T-helper 2 cell (primary cell): ENCODE measurements around the gene EIF4A3.
A peak's percentile ranks its signal among the peaks of the same experiment; 100 is the strongest.

Source experiments
- DNase-seq, 5 experiments: peaks; one replicate each; pipeline versions ENCODE4 v3.0.0 to v3.0.0-alpha.2; 2012 to 2022

Gene EIF4A3

DNA sequence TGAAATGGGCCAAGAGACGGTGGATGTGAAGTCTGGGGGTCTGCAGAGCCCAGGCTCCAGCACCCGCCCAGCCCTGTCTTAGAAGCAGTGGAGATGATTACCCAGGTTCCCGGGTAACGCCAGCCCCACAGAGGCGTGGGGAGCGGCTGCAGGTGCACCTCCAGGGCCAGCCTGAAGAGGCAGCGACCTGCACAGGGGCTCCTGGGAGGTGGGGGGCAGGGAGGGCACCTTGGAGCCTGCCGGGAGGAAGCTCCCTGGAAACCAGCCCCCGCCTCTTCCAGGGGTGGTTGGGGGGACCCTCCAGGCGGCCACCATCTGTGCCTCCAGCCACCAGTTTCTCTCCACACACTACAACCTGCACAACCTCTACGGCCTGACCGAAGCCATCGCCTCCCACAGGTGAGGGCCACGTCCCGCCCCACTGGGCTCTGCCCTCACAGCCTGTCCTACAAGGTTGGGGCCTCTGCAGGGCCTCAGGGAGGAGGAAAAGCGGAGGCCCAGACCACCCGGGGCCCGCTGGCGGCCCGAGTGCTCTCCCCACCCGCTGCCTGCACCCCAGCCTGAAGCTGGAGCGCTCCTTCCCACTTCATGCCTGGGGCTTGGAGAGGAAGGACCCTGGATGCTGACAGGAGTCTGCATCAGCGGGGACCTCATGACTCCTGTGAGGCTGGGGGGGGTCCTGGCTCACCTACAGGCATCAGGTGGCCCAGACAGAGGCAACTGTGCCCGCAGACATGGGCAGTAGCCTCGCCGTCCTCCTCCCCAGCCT lies 35.0 kb downstream of the EIF4A3 start:
- DNase-seq: no peak

DNA sequence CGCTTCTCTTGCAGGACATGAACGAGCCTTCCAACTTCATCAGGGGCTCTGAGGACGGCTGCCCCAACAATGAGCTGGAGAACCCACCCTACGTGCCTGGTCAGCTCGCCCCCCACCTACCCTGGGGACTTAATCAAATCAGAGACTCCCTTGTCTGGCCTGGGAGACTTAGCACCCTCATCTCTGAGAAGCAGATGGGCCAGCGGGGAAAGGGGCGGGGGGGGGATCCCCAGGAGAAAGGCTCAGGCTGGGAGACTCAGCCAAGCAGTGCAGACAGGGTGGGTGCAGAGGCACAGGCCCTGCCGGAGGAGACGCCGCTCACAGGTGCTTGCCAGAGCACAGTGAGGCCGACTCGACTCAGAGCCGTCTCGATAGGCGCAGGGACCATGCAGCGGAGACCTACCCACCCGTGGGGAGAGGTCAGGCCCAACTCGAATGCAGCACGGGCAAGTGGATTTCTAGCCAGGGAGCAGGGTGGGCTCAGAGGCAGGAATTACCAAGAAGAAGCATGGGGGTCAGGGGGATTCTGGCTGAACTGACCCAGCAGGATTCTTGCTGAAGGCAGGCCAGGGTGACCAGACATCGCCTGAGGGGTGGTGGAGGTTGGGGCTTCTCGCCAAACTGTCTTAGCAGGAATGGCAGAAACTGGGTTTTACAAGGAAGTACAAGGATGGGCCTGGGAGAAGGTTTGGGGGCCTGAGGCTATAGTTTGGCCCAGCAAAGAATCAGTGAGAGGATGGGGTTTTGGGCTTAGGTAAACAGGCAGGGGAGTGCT lies 35.8 kb downstream of the EIF4A3 start:
- no peak for DNase-seq

DNA sequence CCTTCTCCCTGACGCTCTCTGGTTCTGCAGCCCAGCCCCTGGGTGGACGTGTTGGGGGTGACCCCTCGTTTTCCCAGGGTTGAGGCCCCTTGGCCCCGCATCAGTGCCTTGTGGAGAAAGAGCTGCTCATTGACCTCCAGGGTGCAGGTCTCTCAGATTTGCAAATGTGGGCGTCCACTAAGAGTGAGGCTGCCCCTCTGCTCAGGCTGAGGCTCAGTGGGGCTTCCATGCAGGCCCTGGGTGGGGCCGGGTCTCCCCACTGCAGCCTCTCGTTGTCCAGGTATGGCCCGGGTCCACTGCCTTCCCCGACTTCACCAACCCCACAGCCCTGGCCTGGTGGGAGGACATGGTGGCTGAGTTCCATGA lies 36.5 kb downstream of the EIF4A3 start:
- DNase-seq: no peak

DNA sequence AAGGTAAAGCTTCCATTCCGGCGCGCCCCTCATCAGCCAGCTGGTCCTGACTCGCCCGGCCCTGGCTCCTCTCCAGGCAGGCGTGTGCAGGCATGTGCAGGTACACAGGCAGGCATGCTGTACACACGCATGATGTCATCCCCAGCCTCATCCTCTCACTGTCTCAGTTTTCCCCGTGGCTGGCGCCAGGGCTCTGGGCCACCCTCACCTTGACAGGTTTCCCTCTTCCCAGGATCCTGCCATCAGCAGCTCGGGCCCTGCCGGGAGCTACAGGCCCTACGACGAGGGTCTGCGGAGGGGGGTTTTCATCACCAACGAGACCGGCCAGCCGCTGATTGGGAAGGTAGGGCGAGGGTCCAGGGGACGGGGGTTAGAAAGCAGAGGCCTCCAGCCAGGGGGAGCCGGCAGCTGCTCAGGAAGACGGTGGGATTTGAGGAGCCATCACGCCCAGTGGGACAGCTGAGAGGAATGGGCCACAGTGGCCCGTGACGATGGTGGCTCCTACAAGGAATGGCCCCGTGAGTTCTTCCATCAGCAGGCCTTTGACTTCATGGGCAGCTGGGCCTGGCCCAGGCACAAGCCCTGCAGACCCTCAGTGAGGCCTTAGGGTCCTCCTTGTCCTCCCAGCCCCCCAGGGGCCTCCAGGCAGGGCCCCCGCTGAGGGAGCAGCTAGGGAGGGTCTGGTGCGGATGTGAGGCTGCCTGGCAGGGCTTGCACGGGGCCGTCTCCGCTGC lies 37.0 kb downstream of the EIF4A3 start:
- no peak for DNase-seq

DNA sequence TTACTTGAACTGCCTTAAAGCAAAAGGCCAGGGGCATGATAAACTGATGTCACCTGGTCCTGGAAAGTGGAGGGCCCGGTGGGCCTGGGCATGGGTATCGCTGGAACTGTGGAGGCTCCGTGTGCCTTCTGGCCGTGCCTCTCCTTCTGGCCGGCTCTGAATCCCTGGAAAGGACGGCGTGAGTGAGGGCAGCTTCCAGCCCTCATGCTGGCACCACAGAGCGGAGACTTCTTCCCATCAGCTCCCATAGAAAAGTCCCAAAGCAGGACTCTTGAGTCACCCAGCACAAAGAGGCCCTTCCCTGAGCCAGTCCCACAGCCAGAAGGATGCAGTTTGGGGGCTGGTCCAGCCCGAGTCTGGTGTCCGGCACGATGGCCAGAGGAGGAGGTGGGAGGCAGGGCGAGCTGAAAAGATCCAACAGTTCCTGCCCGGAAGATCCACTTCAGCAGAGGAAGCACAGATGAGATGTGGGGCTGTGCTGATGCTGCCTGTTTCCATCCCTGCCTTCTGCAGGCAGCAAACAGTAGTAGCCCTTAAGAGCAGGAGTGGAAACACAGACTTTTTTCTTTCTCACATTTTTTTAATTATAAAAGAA lies 37.8 kb downstream of the EIF4A3 start:
- DNase-seq: no peak

DNA sequence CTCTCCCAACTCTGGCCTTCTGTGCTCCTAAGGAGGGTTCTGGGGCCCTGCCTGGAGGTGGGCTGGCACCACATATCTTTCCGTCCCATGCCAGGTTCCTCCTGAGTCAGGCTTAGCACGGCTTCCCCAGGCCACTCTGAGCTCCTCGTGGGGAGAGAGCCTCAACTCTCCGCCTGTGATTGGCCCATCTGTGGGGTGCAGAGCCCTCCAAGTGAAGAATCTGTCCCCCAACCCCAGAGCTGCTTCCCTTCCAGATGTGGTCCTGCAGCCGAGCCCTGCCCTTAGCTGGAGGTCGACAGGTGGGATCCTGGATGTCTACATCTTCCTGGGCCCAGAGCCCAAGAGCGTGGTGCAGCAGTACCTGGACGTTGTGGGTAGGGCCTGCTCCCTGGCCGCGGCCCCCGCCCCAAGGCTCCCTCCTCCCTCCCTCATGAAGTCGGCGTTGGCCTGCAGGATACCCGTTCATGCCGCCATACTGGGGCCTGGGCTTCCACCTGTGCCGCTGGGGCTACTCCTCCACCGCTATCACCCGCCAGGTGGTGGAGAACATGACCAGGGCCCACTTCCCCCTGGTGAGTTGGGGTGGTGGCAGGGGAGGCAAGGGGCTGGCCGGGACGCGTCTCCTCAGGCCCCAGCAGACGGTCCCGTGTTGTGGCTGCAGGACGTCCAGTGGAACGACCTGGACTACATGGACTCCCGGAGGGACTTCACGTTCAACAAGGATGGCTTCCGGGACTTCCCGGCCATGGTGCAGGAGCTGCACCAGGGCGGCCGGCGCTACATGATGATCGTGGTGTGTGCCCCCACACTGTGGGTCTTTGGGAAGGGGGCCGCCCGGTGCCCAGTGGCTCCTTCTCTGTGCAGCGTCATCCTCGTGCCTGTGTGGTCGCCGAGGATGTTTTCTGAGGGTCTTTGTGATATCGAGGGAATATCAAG lies 38.6 kb downstream of the EIF4A3 start:
- DNase-seq: no peak

DNA sequence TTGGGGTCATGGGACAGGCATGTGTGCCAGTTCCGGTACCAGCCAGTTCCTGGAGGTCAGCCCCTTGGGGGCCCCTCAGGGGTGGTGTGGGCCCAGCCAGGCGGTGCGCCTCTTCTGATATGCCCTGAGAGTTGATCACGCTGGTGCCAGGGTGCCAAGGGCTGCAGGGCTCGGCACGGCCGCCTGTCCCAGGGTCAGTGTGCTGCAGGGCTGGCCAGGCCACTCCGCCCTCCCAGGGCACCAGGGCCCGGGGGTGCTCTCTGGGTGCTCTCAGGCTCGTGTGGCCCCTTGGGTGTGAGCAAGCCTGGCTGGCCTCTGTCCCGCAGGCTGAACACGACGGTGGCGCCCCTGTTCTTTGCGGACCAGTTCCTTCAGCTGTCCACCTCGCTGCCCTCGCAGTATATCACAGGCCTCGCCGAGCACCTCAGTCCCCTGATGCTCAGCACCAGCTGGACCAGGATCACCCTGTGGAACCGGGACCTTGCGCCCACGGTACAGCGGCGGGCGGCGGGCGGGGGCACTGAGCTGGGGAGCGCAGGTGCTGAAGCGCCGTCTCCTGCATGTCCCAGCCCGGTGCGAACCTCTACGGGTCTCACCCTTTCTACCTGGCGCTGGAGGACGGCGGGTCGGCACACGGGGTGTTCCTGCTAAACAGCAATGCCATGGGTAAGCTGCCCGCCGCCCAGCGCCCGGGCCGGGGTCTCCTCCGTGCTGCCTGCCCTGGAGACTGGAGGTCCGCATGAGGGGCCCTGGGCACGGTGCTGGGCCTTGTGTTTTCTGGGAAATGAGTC lies 39.5 kb downstream of the EIF4A3 start:
- DNase-seq: no peak

DNA sequence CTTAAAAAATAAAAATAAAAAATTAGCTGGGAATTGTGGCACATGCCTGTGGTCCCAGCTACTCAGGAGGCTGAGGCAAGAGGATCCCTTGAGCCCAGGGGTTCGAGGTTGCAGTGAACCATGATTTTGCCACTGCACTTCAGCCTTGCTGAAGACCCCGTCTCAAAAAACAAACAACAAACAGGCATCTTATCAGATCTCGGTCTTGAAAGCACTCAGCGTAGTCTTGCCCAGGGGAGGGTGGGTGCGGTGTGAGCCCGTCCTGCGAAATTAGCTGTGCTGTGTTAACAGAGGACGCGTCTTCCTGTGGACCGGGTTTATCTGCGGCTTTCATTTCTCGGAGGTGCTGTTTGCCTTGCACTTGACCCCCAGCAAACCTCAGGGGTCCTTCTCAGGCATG lies 40.2 kb downstream of the EIF4A3 start:
- no peak for DNase-seq

DNA sequence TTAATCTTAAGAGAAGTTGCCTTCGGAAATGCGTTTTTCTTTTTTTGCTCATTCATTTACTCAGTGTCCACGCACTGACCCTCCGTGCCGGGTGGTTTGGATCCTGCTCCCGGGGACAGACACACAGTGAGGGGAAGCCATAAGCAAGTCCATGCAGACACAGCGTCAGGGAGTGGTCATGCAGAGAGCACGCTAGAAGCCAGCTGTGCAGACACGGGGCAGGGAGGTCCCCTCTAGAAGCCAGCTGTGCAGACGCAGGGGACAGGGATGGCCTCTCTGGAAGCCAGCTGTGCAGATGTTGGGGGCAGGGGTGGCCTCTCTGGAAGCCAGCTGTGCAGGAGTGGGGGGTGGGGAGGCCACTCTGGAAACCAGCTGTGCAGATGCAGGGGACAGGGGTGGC lies 40.8 kb downstream of the EIF4A3 start:
- no peak for DNase-seq

DNA sequence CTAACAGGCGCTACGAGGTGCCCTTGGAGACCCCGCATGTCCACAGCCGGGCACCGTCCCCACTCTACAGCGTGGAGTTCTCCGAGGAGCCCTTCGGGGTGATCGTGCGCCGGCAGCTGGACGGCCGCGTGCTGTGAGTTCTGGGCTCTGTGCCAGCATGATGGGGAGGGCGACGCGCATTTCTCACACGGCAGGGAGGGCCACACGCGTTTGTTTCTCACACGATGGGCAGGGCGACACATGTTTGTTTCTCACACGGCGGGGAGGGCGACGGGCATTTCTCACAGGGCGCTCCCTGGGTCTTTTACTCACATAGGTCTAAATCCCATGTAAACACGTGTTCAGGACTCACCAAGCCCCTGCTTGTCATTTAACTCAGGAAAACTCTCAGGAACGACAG lies 41.2 kb downstream of the EIF4A3 start:
- DNase-seq: no peak

DNA sequence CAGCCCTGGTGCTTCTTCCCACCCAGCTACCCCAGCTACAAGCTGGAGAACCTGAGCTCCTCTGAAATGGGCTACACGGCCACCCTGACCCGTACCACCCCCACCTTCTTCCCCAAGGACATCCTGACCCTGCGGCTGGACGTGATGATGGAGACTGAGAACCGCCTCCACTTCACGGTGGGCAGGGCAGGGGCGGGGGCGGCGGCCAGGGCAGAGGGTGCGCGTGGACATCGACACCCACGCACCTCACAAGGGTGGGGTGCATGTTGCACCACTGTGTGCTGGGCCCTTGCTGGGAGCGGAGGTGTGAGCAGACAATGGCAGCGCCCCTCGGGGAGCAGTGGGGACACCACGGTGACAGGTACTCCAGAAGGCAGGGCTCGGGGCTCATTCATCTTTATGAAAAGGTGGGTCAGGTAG lies 42.0 kb downstream of the EIF4A3 start:
- no peak for DNase-seq

DNA sequence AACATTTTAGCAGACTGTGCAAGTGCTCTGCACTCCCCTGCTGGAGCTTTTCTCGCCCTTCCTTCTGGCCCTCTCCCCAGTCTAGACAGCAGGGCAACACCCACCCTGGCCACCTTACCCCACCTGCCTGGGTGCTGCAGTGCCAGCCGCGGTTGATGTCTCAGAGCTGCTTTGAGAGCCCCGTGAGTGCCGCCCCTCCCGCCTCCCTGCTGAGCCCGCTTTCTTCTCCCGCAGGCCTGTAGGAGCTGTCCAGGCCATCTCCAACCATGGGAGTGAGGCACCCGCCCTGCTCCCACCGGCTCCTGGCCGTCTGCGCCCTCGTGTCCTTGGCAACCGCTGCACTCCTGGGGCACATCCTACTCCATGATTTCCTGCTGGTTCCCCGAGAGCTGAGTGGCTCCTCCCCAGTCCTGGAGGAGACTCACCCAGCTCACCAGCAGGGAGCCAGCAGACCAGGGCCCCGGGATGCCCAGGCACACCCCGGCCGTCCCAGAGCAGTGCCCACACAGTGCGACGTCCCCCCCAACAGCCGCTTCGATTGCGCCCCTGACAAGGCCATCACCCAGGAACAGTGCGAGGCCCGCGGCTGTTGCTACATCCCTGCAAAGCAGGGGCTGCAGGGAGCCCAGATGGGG lies 42.5 kb downstream of the EIF4A3 start:
- DNase-seq: no peak

DNA sequence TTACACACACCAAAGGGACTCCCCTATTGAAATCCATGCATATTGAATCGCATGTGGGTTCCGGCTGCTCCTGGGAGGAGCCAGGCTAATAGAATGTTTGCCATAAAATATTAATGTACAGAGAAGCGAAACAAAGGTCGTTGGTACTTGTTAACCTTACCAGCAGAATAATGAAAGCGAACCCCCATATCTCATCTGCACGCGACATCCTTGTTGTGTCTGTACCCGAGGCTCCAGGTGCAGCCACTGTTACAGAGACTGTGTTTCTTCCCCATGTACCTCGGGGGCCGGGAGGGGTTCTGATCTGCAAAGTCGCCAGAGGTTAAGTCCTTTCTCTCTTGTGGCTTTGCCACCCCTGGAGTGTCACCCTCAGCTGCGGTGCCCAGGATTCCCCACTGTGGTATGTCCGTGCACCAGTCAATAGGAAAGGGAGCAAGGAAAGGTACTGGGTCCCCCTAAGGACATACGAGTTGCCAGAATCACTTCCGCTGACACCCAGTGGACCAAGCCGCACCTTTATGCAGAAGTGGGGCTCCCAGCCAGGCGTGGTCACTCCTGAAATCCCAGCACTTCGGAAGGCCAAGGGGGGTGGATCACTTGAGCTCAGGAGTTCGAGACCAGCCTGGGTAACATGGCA lies 43.4 kb downstream of the EIF4A3 start:
- DNase-seq: no peak

DNA sequence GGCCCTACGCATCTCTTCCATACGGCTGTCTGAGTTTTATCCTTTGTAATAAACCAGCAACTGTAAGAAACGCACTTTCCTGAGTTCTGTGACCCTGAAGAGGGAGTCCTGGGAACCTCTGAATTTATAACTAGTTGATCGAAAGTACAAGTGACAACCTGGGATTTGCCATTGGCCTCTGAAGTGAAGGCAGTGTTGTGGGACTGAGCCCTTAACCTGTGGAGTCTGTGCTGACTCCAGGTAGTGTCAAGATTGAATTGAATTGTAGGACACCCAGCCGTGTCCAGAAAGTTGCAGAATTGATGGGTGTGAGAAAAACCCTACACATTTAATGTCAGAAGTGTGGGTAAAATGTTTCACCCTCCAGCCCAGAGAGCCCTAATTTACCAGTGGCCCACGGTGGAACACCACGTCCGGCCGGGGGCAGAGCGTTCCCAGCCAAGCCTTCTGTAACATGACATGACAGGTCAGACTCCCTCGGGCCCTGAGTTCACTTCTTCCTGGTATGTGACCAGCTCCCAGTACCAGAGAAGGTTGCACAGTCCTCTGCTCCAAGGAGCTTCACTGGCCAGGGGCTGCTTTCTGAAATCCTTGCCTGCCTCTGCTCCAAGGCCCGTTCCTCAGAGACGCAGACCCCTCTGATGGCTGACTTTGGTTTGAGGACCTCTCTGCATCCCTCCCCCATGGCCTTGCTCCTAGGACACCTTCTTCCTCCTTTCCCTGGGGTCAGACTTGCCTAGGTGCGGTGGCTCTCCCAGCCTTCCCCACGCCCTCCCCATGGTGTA lies 44.1 kb downstream of the EIF4A3 start:
- DNase-seq: no peak

DNA sequence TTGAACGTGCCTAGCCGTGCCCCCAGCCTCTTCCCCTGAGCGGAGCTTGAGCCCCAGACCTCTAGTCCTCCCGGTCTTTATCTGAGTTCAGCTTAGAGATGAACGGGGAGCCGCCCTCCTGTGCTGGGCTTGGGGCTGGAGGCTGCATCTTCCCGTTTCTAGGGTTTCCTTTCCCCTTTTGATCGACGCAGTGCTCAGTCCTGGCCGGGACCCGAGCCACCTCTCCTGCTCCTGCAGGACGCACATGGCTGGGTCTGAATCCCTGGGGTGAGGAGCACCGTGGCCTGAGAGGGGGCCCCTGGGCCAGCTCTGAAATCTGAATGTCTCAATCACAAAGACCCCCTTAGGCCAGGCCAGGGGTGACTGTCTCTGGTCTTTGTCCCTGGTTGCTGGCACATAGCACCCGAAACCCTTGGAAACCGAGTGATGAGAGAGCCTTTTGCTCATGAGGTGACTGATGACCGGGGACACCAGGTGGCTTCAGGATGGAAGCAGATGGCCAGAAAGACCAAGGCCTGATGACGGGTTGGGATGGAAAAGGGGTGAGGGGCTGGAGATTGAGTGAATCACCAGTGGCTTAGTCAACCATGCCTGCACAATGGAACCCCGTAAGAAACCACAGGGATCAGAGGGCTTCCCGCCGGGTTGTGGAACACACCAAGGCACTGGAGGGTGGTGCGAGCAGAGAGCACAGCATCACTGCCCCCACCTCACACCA lies 44.8 kb downstream of the EIF4A3 start:
- no peak for DNase-seq

DNA sequence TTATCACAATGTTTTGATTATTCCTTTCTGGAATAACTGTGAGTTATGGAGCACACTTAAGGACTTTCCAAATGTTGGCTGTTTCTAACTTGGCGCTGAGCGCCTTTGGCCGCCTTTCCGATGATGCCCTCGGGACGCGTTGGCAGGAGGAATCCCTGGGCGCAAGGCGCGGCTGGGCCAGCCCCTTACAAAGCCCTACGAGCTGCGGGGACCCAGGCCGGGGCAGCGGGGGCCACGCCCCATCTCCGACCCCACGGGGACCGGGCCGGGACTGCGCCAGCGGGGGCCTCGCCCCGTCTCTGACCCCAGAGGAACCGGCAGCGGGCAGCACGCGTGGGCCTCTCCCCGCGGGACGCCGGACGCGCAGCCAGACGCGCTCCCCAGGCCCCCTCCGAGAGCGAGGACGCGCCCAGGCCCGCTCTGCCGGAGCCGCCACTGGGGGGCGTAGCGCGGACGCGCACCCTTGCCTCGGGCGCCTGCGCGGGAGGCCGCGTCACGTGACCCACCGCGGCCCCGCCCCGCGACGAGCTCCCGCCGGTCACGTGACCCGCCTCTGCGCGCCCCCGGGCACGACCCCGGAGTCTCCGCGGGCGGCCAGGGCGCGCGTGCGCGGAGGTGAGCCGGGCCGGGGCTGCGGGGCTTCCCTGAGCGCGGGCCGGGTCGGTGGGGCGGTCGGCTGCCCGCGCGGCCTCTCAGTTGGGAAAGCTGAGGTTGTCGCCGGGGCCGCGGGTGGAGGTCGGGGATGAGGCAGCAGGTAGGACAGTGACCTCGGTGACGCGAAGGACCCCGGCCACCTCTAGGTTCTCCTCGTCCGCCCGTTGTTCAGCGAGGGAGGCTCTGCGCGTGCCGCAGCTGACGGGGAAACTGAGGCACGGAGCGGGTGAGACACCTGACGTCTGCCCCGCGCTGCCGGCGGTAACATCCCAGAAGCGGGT lies 45.6 kb downstream of the EIF4A3 start, which contains the start of gene GAA:
Gene GAA, plus strand, starts transcription at position 571 of the 935 bp plus-strand sequence. CDS start 3,006 bp downstream, outside the sequence.
- peak; percentile 76 to 88 (median 86) for DNase-seq

DNA sequence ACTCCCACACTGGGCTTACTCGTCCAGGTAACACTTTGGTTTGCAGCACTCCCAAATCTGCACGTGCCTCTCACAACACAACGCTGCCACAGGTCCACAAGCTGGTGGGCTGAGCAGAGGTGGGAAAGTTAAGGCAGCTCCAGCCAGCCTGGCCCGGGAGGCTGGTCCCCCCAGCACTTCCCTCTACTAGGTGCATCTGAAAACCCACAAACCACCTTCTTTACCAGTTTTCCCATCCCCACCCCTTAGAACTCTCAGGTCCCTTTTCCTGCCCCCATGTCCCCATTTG lies 46.9 kb downstream of the EIF4A3 start:
- no peak for DNase-seq
